Measurements from ENCODE around the gene TMEM218.

DNA sequence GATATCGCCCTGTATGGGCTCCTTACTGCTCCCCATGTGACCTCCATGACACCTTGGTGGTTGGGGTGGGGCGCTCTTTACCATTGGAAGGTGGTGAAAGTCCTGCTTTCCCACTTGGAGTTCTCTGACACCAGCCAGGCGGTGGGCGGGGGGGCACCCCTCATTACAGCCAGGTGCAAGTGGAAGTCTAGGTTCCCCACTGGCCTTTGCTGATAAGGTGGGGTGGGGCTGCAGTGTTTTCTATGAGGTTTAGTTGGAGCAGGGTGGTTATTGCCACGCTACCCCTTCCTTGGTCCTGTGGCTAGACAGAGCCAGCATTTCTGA is 53.8 kb downstream of the TMEM218 start:
- TF ChIP-seq, protein P1, sequence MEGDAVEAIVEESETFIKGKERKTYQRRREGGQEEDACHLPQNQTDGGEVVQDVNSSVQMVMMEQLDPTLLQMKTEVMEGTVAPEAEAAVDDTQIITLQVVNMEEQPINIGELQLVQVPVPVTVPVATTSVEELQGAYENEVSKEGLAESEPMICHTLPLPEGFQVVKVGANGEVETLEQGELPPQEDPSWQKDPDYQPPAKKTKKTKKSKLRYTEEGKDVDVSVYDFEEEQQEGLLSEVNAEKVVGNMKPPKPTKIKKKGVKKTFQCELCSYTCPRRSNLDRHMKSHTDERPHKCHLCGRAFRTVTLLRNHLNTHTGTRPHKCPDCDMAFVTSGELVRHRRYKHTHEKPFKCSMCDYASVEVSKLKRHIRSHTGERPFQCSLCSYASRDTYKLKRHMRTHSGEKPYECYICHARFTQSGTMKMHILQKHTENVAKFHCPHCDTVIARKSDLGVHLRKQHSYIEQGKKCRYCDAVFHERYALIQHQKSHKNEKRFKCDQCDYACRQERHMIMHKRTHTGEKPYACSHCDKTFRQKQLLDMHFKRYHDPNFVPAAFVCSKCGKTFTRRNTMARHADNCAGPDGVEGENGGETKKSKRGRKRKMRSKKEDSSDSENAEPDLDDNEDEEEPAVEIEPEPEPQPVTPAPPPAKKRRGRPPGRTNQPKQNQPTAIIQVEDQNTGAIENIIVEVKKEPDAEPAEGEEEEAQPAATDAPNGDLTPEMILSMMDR (IDR thresholded peaks at IDR 0.05), result no peak
- no peak for TF ChIP-seq EZH2 (IDR thresholded peaks at IDR 0.05; ENCODE audit: borderline replicate concordance, insufficient read depth, low read depth, low read length, poor library complexity, severe bottlenecking)

Measured in B cell (primary cell).